WTC11 (cell line): Measurements from ENCODE around the gene INTU. TPM values are rescaled to one million over a fixed set of nuclear protein-coding genes. Genes with fewer than 3 reads are reported as not detected.

ENCODE experiments used
- ATAC-seq: fragments of 200-7000 bp; cut with Tn5 transposase; 2 replicates; pipeline ENCODE4 v1.10.0; 2021; ENCODE audit warnings: mild to moderate bottlenecking, moderate library complexity
- CTCF ChIA-PET: fragments of 300-600 bp; sonication (Branson Sonifier 250); formaldehyde crosslinking; loops from one replicate; lab custom pipeline; 2021; ENCODE audit warnings: antibody characterized with exemption; lab: Charles Lee
- POLR2A ChIA-PET: fragments of 350-600 bp; sonication (Branson Sonifier 250); formaldehyde crosslinking; loops from one replicate; lab custom pipeline; 2021; ENCODE audit warnings: antibody characterized with exemption; lab: Charles Lee
- DNase-seq: peaks from one replicate; pipeline ENCODE4 v3.0.0; 2021; ENCODE audit warnings: low spot score
- H3K27ac Mint-ChIP-seq: 2 replicates; pipeline ENCODE4 v1.8.0; 2021; ENCODE audit warnings: mixed read lengths
- H3K27me3 Mint-ChIP-seq: 2 replicates; pipeline ENCODE4 v1.8.0; 2021; ENCODE audit warnings: low read depth, mild to moderate bottlenecking, moderate library complexity, mixed read lengths
- H3K36me3 Mint-ChIP-seq: 2 replicates; pipeline ENCODE4 v1.8.0; 2021; ENCODE audit warnings: mixed read lengths
- H3K4me1 Mint-ChIP-seq: 2 replicates; pipeline ENCODE4 v1.8.0; 2022; ENCODE audit warnings: mixed read lengths
- H3K4me3 Mint-ChIP-seq: 2 replicates; pipeline ENCODE4 v1.8.0; 2021; ENCODE audit warnings: mild to moderate bottlenecking, moderate library complexity, mixed read lengths
- H3K9me3 Mint-ChIP-seq: 2 replicates; pipeline ENCODE4 v1.8.0; 2021; ENCODE audit warnings: mixed read lengths
- FOXP1 ChIP-seq: sonication (generic); formaldehyde crosslinking; IDR thresholded peaks from 2 replicates; pipeline ENCODE4 v1.8.0; 2022; ENCODE audit warnings: missing genetic modification reagents, mild to moderate bottlenecking, moderate library complexity, borderline replicate concordance
- JUN ChIP-seq: sonication (generic); formaldehyde crosslinking; IDR thresholded peaks from 2 replicates; pipeline ENCODE4 v1.8.0; 2023; ENCODE audit warnings: mild to moderate bottlenecking, missing genetic modification reagents
- TCF7 ChIP-seq: sonication (generic); formaldehyde crosslinking; IDR thresholded peaks from 2 replicates; pipeline ENCODE4 v1.8.0; 2022; ENCODE audit warnings: mild to moderate bottlenecking, low read depth, missing genetic modification reagents, moderate library complexity
- ZNF121 ChIP-seq: sonication (generic); formaldehyde crosslinking; IDR thresholded peaks from 2 replicates; pipeline ENCODE4 v1.8.0; 2023; ENCODE audit warnings: missing genetic modification reagents
- ZNF138 ChIP-seq: sonication (generic); formaldehyde crosslinking; conservative IDR thresholded peaks from 2 replicates; pipeline ENCODE4 v1.8.1; 2022; ENCODE audit warnings: mild to moderate bottlenecking, moderate library complexity, missing genetic modification reagents
- ZNF423 ChIP-seq: fragments of 250-450 bp; sonication (Bioruptor Pico); IDR thresholded peaks from 2 replicates; pipeline ENCODE4 v2.1.2; 2022; ENCODE audit warnings: mild to moderate bottlenecking, moderate library complexity
- total RNA-seq: library from RNA; stranded (reverse); gene quantifications from 3 replicates; pipeline ENCODE4 v1.2.3, GENCODE V29; 2021
- TF ChIP-seq, protein P1 (sequence below): sonication (generic); formaldehyde crosslinking; IDR thresholded peaks from 2 replicates; pipeline ENCODE4 v1.8.1; 2023; ENCODE audit warnings: mild to moderate bottlenecking, missing genetic modification reagents, moderate library complexity
- TF ChIP-seq, protein P2 (sequence below): sonication (generic); formaldehyde crosslinking; IDR thresholded peaks from 2 replicates; pipeline ENCODE4 v1.8.1; 2023; ENCODE audit warnings: mild to moderate bottlenecking, missing genetic modification reagents
- TF ChIP-seq, protein P3 (sequence below): sonication (generic); formaldehyde crosslinking; IDR thresholded peaks from 2 replicates; pipeline ENCODE4 v1.8.0; 2022; ENCODE audit warnings: mild to moderate bottlenecking, missing genetic modification reagents

The INTU gene
- total RNA-seq, 1 experiment from 2014 or later: 15.0 TPM

DNA sequence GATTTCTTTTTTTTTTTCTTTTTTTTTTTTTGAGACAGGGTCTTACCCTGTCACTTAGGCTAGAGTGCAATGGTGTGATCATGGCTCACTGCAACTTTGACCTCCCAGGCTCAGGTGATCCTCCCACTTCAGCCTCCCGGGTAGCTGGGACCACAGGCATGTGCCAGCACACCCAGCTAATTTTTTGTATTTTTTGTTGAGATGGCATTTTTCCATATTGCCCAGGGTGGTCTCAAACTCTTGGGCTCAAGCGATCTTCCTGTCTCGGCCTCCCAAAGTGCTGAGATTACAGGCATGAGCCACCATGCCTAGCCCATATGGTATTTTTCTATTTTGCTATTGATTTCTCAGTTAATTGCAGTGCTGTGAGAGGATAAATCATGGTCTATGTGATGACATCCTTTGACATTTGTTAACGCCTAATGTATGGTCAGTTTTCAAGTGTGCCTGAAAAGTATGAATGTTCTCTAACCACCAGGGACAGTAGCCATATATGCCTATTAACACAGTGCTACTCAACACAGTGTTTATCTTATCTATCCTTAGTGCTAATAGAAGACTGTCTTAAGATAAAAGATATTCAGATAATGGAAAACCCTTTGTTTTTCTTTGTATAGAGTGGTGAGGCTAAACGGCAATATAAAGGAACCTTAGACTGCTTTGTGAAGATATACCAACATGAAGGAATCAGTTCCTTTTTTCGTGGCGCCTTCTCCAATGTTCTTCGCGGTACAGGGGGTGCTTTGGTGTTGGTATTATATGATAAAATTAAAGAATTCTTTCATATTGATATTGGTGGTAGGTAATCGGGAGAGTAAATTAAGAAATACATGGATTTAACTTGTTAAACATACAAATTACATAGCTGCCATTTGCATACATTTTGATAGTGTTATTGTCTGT is 140.3 kb downstream of the INTU start (continued):
- no peak for TF ChIP-seq FOXP1 (CRISPR knock-in tag)
- TF ChIP-seq, protein P1, sequence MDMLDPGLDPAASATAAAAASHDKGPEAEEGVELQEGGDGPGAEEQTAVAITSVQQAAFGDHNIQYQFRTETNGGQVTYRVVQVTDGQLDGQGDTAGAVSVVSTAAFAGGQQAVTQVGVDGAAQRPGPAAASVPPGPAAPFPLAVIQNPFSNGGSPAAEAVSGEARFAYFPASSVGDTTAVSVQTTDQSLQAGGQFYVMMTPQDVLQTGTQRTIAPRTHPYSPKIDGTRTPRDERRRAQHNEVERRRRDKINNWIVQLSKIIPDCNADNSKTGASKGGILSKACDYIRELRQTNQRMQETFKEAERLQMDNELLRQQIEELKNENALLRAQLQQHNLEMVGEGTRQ (CRISPR knock-in tag): no peak
- no peak for TF ChIP-seq TCF7 (CRISPR knock-in tag)
- no peak for TF ChIP-seq ZNF121 (CRISPR knock-in tag)
- TF ChIP-seq ZNF423: no peak
- TF ChIP-seq, protein P2, sequence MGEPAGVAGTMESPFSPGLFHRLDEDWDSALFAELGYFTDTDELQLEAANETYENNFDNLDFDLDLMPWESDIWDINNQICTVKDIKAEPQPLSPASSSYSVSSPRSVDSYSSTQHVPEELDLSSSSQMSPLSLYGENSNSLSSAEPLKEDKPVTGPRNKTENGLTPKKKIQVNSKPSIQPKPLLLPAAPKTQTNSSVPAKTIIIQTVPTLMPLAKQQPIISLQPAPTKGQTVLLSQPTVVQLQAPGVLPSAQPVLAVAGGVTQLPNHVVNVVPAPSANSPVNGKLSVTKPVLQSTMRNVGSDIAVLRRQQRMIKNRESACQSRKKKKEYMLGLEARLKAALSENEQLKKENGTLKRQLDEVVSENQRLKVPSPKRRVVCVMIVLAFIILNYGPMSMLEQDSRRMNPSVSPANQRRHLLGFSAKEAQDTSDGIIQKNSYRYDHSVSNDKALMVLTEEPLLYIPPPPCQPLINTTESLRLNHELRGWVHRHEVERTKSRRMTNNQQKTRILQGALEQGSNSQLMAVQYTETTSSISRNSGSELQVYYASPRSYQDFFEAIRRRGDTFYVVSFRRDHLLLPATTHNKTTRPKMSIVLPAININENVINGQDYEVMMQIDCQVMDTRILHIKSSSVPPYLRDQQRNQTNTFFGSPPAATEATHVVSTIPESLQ: no peak
- TF ChIP-seq, protein P3, sequence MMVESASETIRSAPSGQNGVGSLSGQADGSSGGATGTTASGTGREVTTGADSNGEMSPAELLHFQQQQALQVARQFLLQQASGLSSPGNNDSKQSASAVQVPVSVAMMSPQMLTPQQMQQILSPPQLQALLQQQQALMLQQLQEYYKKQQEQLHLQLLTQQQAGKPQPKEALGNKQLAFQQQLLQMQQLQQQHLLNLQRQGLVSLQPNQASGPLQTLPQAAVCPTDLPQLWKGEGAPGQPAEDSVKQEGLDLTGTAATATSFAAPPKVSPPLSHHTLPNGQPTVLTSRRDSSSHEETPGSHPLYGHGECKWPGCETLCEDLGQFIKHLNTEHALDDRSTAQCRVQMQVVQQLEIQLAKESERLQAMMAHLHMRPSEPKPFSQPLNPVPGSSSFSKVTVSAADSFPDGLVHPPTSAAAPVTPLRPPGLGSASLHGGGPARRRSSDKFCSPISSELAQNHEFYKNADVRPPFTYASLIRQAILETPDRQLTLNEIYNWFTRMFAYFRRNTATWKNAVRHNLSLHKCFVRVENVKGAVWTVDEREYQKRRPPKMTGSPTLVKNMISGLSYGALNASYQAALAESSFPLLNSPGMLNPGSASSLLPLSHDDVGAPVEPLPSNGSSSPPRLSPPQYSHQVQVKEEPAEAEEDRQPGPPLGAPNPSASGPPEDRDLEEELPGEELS (CRISPR knock-in tag): no peak
- no peak for TF ChIP-seq JUN (CRISPR knock-in tag)

DNA sequence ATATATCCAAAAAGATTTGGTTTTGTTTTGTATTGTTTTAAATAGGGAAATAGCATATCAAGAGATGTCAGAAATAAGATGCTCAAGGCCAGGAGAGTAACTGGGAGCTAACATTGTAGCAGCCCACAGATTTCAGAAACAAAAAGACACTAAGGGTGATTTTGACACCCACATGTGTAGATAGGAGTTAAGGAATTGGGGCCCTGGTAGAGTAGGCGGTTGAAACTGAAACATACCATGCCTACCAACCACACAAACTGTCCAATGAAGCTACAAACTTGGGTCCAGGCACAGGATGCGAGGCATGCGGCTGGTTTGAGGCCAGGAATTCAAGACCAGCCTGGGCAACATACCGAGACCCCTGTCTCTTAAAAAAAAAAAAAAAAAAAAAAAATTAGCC is 143.1 kb downstream of the INTU start:
- Mint-ChIP-seq H3K27me3 (peaks cover 21% of the 10 kb centered on the region), H3K9me3 (no peaks in the 10 kb centered on the region), H3K4me3 (no peak overlapping the region), H3K4me1 (peaks cover 10% of the 10 kb centered on the region), H3K27ac (no peak overlapping the region), H3K36me3 (no peaks in the 10 kb centered on the region)
- ATAC-seq (no peak), DNase-seq (no peak)
- ChIA-PET POLR2A (no interaction called here), CTCF (interaction anchor here (1.2 kb wide), 1 partner anchor 153 kb away, joined by 3 read pairs; no protein-coding TSS in a partner anchor)
- no peak for TF ChIP-seq ZNF138 (CRISPR knock-in tag)

Other genes with a start within 250 kb of the INTU start
- gene SLC25A31, start 97.4 kb downstream of the INTU start, total RNA-seq: not detected in 3 replicates
- gene HSPA4L, start 149.4 kb downstream of the INTU start, total RNA-seq: 6.9 to 9.9 TPM (median 9.6 TPM) in 3 replicates
- gene PLK4, start 247.9 kb downstream of the INTU start, total RNA-seq: 37.8 to 44.0 TPM (median 38.6 TPM) in 3 replicates